Activated CD8-positive, alpha-beta T cell treated with anti-CD3 and anti-CD28 coated beads for 36 hours (primary cell): ENCODE data around the gene SAA4. TPM values are rescaled to one million over a fixed set of nuclear protein-coding genes. Genes with fewer than 3 reads are reported as not detected.
A peak's percentile ranks its signal among the peaks of the same experiment; 100 is the strongest.
"Not testable (repeated sequence)": the region's sequence is repeated elsewhere in the genome, so short reads cannot be mapped to it uniquely, and the experiment has no call there.

ENCODE experiments used
- ATAC-seq: fragments of 200-7000 bp; cut with Tn5 transposase; one replicate; pipeline ENCODE4 v1.10.0; 2021; ENCODE audit warnings: mild to moderate bottlenecking, moderate library complexity
- CTCF ChIA-PET: fragments of 350-600 bp; sonication (Branson Sonifier 250); formaldehyde crosslinking; loops from one replicate; lab custom pipeline; 2021; ENCODE audit warnings: antibody characterized with exemption; lab: Charles Lee
- POLR2A ChIA-PET: fragments of 350-600 bp; sonication (Branson Sonifier 250); formaldehyde crosslinking; loops from one replicate; lab custom pipeline; 2021; ENCODE audit warnings: antibody characterized with exemption; lab: Charles Lee
- DNase-seq: peaks from one replicate; pipeline ENCODE4 v3.0.0-alpha.2; 2020
- H3K27ac Mint-ChIP-seq: one replicate; pipeline ENCODE4 v1.8.0; 2021; ENCODE audit warnings: mild to moderate bottlenecking, mixed read lengths
- H3K27me3 Mint-ChIP-seq: one replicate; pipeline ENCODE4 v1.8.0; 2021; ENCODE audit warnings: mixed read lengths
- H3K36me3 Mint-ChIP-seq: one replicate; pipeline ENCODE4 v1.8.0; 2021; ENCODE audit warnings: low read depth, mixed read lengths
- H3K4me1 Mint-ChIP-seq: one replicate; pipeline ENCODE4 v1.8.0; 2021; ENCODE audit warnings: low read depth, mixed read lengths
- H3K4me3 Mint-ChIP-seq: one replicate; pipeline ENCODE4 v1.8.0; 2021; ENCODE audit warnings: mild to moderate bottlenecking, moderate library complexity, mixed read lengths
- H3K9me3 Mint-ChIP-seq: one replicate; pipeline ENCODE4 v1.8.0; 2021; ENCODE audit warnings: mixed read lengths
- intact Hi-C: fragments of 100-400 bp; cut with micrococcal nuclease; formaldehyde crosslinking; loops from one replicate; pipeline ENCODE4 v1.10.0; 2022
- total RNA-seq, 2 experiments: library from RNA; stranded (reverse); gene quantifications; one replicate each; pipeline ENCODE4 v1.2.3, GENCODE V29; 2021
- TF ChIP-seq, protein P1 (sequence below): fragments of 200-600 bp; IDR thresholded peaks from one replicate; pipeline ENCODE4 v1.8.0; 2022; ENCODE audit warnings: antibody characterized with exemption, mild to moderate bottlenecking

The SAA4 gene
- total RNA-seq, 2 experiments from 2014 or later = not detected

DNA sequence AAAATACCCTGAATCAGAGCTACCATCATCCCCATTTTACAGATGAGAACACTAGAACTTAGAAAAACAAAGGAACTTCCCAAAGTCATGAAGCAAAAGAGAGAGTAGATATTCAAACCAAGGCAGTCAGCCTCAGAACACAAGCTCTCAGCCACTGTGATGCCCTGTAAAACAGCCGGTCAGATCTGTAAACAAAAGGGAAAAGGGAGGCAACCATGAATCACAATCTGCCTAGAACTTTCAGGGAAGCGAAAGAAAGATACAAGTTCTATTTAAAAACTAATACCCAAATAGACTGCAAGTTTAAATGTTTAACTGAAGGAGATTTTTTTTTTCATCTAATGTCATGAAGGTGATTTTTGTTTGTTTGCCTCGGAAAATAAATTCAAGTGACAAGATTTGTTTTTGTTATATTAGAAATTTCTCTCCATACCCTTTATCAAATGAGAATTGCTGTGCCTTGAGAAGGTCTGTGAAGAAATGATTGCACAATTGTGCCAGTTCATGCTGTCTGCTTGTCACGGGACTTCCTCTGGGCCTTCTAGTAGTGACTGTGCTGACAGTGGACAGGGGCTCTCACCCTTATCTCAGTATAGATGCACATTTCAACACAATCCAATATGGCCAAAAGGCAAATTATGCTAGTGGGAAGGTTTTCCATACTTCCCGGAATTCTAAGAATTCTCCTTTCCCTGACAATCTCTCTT is 41.1 kb upstream of the SAA4 start:
- H3K4me3 Mint-ChIP-seq = no peak overlapping the region
- ATAC-seq (no peak), DNase-seq (no peak)
- intact Hi-C loops = no loop called here
- TF ChIP-seq, protein P1, sequence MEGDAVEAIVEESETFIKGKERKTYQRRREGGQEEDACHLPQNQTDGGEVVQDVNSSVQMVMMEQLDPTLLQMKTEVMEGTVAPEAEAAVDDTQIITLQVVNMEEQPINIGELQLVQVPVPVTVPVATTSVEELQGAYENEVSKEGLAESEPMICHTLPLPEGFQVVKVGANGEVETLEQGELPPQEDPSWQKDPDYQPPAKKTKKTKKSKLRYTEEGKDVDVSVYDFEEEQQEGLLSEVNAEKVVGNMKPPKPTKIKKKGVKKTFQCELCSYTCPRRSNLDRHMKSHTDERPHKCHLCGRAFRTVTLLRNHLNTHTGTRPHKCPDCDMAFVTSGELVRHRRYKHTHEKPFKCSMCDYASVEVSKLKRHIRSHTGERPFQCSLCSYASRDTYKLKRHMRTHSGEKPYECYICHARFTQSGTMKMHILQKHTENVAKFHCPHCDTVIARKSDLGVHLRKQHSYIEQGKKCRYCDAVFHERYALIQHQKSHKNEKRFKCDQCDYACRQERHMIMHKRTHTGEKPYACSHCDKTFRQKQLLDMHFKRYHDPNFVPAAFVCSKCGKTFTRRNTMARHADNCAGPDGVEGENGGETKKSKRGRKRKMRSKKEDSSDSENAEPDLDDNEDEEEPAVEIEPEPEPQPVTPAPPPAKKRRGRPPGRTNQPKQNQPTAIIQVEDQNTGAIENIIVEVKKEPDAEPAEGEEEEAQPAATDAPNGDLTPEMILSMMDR = no peak
- ChIA-PET POLR2A (interaction anchor here (0.6 kb wide), 1 partner anchor 19 kb away, joined by 3 read pairs; no protein-coding TSS in a partner anchor), CTCF (interaction anchor here (1.1 to 1.2 kb wide), 2 partner anchors 162 to 444 kb away, joined by 3 to 4 read pairs; no protein-coding TSS in a partner anchor)
- no peaks in the 10 kb centered on the region for H3K9me3 Mint-ChIP-seq
- peaks cover 36% of the 10 kb centered on the region for H3K36me3 Mint-ChIP-seq
- peaks cover 8% of the 10 kb centered on the region for H3K4me1 Mint-ChIP-seq
- no peaks in the 10 kb centered on the region for H3K27me3 Mint-ChIP-seq
- no peak overlapping the region for H3K27ac Mint-ChIP-seq

DNA sequence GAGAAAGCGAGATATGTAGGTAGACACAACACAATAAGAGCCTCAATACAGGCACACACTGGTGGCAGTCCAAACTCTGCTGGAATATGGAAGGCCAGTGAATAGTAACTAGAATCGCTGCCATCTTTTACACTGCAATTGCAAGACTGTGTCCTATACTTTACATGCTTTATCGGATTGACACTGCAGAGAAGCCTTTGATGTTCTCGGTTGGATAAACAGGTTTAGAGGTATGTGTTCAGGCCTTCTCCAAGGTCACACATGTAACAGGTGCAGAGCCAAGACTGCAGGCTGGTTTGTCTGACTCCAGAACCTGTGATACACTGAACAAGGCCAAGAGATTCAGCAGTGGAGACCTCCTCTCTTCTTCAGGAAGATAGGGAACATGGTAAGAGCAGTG is 34.6 kb upstream of the SAA4 start:
- no peak overlapping the region for H3K27ac Mint-ChIP-seq
- POLR2A ChIA-PET = no interaction called here
- TF ChIP-seq, protein P1 = no peak
- H3K27me3 Mint-ChIP-seq = no peaks in the 10 kb centered on the region
- intact Hi-C loops = no loop called here
- ATAC-seq (no peak), DNase-seq (no peak)
- CTCF ChIA-PET = no interaction called here
- H3K4me1 Mint-ChIP-seq = no peaks in the 10 kb centered on the region
- H3K36me3 Mint-ChIP-seq = peaks cover 3% of the 10 kb centered on the region
- H3K4me3 Mint-ChIP-seq = no peak overlapping the region
- H3K9me3 Mint-ChIP-seq = no peaks in the 10 kb centered on the region

DNA sequence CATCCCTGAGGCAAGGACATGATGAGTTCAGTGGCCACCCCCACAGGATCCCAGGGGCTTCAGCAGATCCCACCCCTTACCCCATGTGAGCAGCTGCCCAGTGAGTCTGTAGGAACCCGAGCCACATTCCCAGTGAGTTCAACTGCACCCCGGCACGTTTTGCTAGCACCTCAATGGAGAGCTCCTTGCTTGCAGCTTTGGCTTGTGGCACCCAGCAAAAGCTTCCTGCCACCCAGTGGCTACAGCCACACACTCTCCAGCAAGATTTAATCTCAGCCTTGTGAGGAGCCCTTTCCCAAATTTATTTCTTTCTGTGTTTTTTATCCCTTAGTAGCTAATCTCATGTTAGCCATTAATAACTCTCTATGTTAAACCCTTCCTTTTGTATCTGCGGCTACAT is 33.5 kb upstream of the SAA4 start:
- CTCF ChIA-PET = interaction anchor here (1.0 kb wide), 1 partner anchor 155 kb away, joined by 4 read pairs; no protein-coding TSS in a partner anchor
- Mint-ChIP-seq H3K27ac (no peak overlapping the region), H3K36me3 (peaks cover under 1% of the 10 kb centered on the region), H3K4me1 (no peaks in the 10 kb centered on the region), H3K4me3 (no peak overlapping the region), H3K27me3 (no peaks in the 10 kb centered on the region), H3K9me3 (no peaks in the 10 kb centered on the region)
- DNase-seq (no peak), ATAC-seq (no peak)
- POLR2A ChIA-PET = no interaction called here
- TF ChIP-seq, protein P1 = no peak
- intact Hi-C loops = no loop called here

DNA sequence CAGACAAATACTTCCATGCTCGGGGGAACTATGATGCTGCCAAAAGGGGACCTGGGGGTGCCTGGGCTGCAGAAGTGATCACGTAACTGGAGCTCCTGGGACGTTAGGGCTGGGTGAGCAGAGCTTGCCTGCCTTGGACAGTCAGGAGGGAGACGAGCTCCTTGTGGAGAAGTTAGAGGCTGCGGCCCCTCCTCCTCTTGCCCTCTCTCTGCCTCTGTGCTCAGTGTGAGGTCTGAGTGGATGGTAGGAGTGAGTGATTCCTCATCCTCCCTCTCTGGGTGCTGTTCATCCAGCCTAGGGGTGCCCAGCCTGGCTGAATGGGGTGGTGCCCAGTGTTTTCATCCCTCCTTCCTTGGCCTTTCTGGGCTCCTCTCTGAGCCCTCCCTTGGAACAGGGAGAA is 32.6 kb upstream of the SAA4 start:
- DNase-seq, H3K9me3 Mint-ChIP-seq, H3K27ac Mint-ChIP-seq, CTCF ChIA-PET, POLR2A ChIA-PET, intact Hi-C loops, H3K4me3 Mint-ChIP-seq, H3K27me3 Mint-ChIP-seq, H3K4me1 Mint-ChIP-seq, ATAC-seq, H3K36me3 Mint-ChIP-seq: not testable (repeated sequence)

DNA sequence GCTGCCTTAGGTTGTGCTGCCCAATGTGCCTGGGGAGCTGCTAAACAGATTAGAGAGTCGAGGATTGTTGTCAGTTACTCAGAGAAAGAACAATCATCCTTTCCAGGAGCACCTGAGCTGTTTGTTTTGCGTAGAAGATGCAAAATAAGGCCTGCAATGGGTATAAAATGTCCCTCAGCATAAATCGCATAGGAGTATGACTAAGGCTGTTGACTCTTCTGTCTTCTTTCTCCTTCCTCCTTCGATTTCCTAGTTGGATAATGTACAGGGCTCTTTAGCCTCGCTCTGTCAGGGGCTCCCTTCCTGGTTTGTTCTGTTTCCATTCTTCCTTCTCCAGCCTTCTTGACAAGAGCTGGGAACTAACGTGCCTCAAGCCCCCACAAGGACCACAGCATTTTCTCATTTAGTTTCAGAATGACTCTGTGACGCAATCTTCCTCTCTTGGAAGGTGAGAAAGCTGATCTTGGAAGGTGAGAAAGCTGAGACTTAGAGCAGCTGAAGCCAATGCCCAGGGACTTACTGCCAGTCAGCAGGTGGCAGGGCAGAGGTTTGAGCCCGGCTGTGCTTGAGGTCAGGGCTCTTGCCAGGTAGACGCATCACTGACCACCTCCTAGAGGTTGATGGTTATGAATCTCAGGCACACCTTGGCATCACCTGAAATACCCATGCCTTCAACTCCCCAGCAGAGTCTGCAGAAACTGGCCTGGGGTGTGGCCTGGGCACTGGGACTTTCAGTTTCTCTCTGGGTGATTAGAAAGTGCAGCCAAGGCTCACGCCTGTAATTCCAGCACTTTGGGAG is 30.9 kb upstream of the SAA4 start:
- H3K36me3 Mint-ChIP-seq, POLR2A ChIA-PET, DNase-seq, H3K4me3 Mint-ChIP-seq, H3K27me3 Mint-ChIP-seq, H3K27ac Mint-ChIP-seq, intact Hi-C loops, H3K9me3 Mint-ChIP-seq, CTCF ChIA-PET, H3K4me1 Mint-ChIP-seq: not testable (repeated sequence)
- ATAC-seq = peak; percentile 60

DNA sequence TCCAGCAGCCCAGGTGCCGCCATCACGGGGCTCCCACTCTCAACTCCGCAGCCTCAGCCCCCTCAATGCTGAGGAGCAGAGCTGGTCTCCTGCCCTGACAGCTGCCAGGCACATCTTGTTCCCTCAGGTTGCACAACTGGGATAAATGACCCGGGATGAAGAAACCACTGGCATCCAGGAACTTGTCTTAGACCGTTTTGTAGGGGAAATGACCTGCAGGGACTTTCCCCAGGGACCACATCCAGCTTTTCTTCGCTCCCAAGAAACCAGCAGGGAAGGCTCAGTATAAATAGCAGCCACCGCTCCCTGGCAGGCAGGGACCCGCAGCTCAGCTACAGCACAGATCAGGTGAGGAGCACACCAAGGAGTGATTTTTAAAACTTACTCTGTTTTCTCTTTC is 29.3 kb upstream of the SAA4 start, which contains the start of gene SAA1:
SAA1 (plus strand) TSS at position 316 of the 400 bp plus-strand sequence. CDS start 624 bp downstream, outside the sequence.
- Mint-ChIP-seq H3K4me3 (no peak within 1 kb of the TSS), H3K36me3 (no peaks in the 10 kb centered on the region), H3K9me3 (no peaks in the 10 kb centered on the region), H3K27ac (no peak within 1 kb of the TSS), H3K4me1 (no peaks in the 10 kb centered on the region), H3K27me3 (no peaks in the 10 kb centered on the region)
- TF ChIP-seq, protein P1 = no peak
- no peak for ATAC-seq
- intact Hi-C loops = no loop called here
- DNase-seq = no peak
- ChIA-PET POLR2A (no interaction called here), CTCF (no interaction called here)
